Gastrocnemius medialis (tissue), 4 donors: ENCODE data around the gene KLHL35. TPM values are rescaled to one million over a fixed set of nuclear protein-coding genes. Genes with fewer than 3 reads are reported as not detected.

Source experiments
- ATAC-seq, 2 donors: fragments of 150-250 bp; one replicate each; pipeline ENCODE4 v1.9.1; 2016
- DNase-seq, 2 donors: peaks; one replicate each; pipeline ENCODE4 v3.0.0-alpha.2; 2019
- H3K27ac ChIP-seq, 4 donors: fragments of 200-600 bp; sonication (generic); 1 replicate in 1 of 4; 2 replicates in 3 of 4; pipeline ENCODE4 v1.5.1; 2016 to 2018; ENCODE audit warnings: mild to moderate bottlenecking in 2 of 4, moderate library complexity in 1 of 4
- H3K27me3 ChIP-seq, 3 donors: fragments of 200-600 bp; sonication (generic) in 2 of 3; 1 replicate in 1 of 3; 2 replicates in 2 of 3; pipeline versions ENCODE4 v1.5.1 to v1.6.0; 2016 to 2019; ENCODE audit warnings: mild to moderate bottlenecking in 1 of 3, moderate library complexity in 1 of 3
- H3K36me3 ChIP-seq, 2 donors: fragments of 200-600 bp; sonication (generic) in 1 of 2; one replicate each; pipeline ENCODE4 v1.5.1; 2017 to 2018
- H3K4me1 ChIP-seq, 2 donors: fragments of 200-600 bp; sonication (generic) in 1 of 2; one replicate each; pipeline ENCODE4 v1.5.1; 2016 to 2017; ENCODE audit warnings: mild to moderate bottlenecking in 2 of 2
- H3K4me3 ChIP-seq, 4 donors: fragments of 200-600 bp; sonication (generic) in 3 of 4; 1 replicate in 1 of 4; 2 replicates in 3 of 4; pipeline ENCODE4 v1.5.1; 2016 to 2019; ENCODE audit warnings: mild to moderate bottlenecking in 2 of 4
- H3K9me3 ChIP-seq, 3 donors: fragments of 200-600 bp; sonication (generic) in 2 of 3; 1 replicate in 1 of 3; 2 replicates in 2 of 3; pipeline ENCODE4 v1.5.1; 2016 to 2019
- POLR2A ChIP-seq, 2 donors: fragments of 450-650 bp; IDR thresholded peaks; one replicate each; pipeline ENCODE4 v1.6.1; 2017; ENCODE audit warnings: antibody characterized with exemption in 2 of 2, mild to moderate bottlenecking in 2 of 2, moderate library complexity in 2 of 2
- in situ Hi-C, 4 donors: fragments of 200-750 bp; cut with MboI; loops; one replicate each; pipeline versions ENCODE4 v1.15.0 to v1.8.0; 2017; ENCODE audit warnings: low sequenced_read_pairs in 4 of 4
- intact Hi-C: fragments of 100-400 bp; cut with DNase I; formaldehyde crosslinking; loops from one replicate; pipeline ENCODE4 v1.15.1; 2023; ENCODE audit warnings: low total_unique reads
- total RNA-seq, 4 donors: library from RNA; depleted of rRNA; stranded (reverse); fragments of >200 nt; gene quantifications; one replicate each; pipeline versions ENCODE4 v1.1.0 to v1.2.3, GENCODE V29; 2016
- TF ChIP-seq, protein P1 (sequence below), 5 experiments: fragments of 450-650 bp in 3 of 5; fragments of 200-600 bp in 2 of 5; sonication (generic) in 2 of 5; IDR thresholded peaks in 4 of 5; conservative IDR thresholded peaks in 1 of 5; 1 replicate in 4 of 5; 2 replicates in 1 of 5; pipeline ENCODE4 v1.5.1; 2016 to 2019; ENCODE audit warnings: antibody characterized with exemption in 5 of 5, mild to moderate bottlenecking in 3 of 5, moderate library complexity in 3 of 5

Gene KLHL35
- total RNA-seq, 4 donors from 2014 or later = 0.53 to 1.8 (median 1.0) TPM; not detected in 1

DNA sequence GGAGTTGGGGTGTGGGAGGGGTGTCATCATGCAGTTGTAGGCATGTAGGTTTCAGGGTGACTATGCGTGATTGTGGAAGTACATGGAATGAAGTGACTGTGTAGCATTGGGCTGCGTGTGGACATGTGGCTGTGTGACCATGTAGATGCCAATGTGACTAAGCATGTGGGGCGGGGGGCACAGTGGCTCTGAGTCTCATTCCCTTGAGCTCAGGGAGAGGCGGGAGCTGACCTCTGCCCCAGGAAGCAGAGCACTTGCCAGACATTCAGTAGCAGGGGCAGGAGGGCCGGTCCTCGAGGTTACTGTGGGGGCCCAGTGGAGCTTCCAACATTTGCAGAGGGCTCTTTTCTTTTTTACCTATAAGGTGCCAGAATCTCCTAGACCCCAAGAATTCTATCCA, 440 bp upstream of the KLHL35 start:
- DNase-seq (no peak), ATAC-seq (no peak)
- intact Hi-C loops = no loop called here
- Histone ChIP-seq H3K27ac (no peak overlapping the region), H3K9me3 (no peaks in the 10 kb centered on the region), H3K4me1 (peaks cover 0 to 5% of the 10 kb centered on the region in 2 donors), H3K4me3 (no peak overlapping the region), H3K36me3 (no peaks in the 10 kb centered on the region), H3K27me3 (peaks cover 40 to 45% (median 40%) of the 10 kb centered on the region in 3 donors)
- in situ Hi-C loops = no loop called here
- TF ChIP-seq, protein P1, sequence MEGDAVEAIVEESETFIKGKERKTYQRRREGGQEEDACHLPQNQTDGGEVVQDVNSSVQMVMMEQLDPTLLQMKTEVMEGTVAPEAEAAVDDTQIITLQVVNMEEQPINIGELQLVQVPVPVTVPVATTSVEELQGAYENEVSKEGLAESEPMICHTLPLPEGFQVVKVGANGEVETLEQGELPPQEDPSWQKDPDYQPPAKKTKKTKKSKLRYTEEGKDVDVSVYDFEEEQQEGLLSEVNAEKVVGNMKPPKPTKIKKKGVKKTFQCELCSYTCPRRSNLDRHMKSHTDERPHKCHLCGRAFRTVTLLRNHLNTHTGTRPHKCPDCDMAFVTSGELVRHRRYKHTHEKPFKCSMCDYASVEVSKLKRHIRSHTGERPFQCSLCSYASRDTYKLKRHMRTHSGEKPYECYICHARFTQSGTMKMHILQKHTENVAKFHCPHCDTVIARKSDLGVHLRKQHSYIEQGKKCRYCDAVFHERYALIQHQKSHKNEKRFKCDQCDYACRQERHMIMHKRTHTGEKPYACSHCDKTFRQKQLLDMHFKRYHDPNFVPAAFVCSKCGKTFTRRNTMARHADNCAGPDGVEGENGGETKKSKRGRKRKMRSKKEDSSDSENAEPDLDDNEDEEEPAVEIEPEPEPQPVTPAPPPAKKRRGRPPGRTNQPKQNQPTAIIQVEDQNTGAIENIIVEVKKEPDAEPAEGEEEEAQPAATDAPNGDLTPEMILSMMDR (IDR thresholded peaks at IDR 0.05 in 4 of 5, conservative IDR thresholded peaks at IDR 0.05 in 1 of 5) = no peak
- TF ChIP-seq POLR2A (IDR thresholded peaks at IDR 0.05) = no peak

GRCh38 chr11:75431533-75432525, 1.2 kb downstream of the KLHL35 start:
- H3K27ac ChIP-seq = no peak overlapping the region
- H3K9me3 ChIP-seq = no peaks in the 10 kb centered on the region
- intact Hi-C loops = no loop called here
- H3K36me3 ChIP-seq = no peaks in the 10 kb centered on the region
- no peak for DNase-seq
- ATAC-seq = no peak
- H3K4me3 ChIP-seq = no peak overlapping the region
- peaks cover 5 to 7% of the 10 kb centered on the region in 2 donors for H3K4me1 ChIP-seq
- TF ChIP-seq, protein P1 (IDR thresholded peaks at IDR 0.05 in 4 of 5, conservative IDR thresholded peaks at IDR 0.05 in 1 of 5) = no peak
- no peak for TF ChIP-seq POLR2A (IDR thresholded peaks at IDR 0.05)
- in situ Hi-C loops = no loop called here
- peaks cover 40 to 49% (median 40%) of the 10 kb centered on the region in 3 donors for H3K27me3 ChIP-seq

DNA sequence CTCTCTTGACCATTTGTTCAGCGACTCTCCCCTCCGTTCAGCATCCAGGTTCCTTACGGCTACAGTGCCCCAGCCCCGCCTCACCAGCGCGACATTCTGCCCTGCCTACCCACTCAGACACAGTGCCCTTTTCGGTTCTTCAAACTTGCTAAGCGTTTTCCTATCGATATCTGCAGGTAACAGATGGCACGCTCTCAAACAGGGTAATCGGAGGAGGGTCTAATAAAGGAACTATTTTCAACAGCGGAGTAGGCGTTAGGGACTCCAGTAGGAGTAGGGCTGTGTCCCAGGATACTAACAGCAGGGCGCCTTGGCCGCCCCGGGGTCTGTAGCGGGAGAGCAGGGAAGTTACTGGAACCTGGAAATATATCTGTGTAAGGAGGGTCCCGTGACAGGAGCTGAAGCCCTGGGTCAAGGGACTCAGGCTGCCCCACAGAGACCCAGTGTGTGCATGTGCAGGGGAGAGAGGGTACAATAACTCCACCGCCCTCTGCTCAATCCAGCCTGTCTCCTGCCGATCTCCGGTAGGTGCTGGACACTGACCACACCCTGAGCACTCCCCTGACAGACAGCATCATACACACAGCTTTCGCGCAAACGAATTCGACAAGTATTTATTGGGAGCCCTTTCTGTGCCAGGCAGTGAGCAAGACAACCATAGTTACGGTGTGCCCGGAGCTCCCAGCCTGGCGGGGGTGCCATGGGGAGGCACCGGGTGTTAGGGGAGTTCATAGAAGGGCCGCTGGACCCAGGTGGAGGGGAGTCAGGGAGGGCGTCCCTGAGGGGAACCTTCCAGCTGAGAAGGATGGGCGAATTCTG, 2.1 kb downstream of the KLHL35 start:
- no peak for TF ChIP-seq POLR2A (IDR thresholded peaks at IDR 0.05)
- TF ChIP-seq, protein P1 (IDR thresholded peaks at IDR 0.05 in 4 of 5, conservative IDR thresholded peaks at IDR 0.05 in 1 of 5) = no peak
- DNase-seq = no peak
- Histone ChIP-seq H3K27me3 (peaks cover 40 to 49% (median 40%) of the 10 kb centered on the region in 3 donors), H3K9me3 (no peaks in the 10 kb centered on the region), H3K36me3 (no peaks in the 10 kb centered on the region), H3K4me3 (peak overlapping the region in 3 of 4 donors; percentile 28 to 53 (median 48)), H3K4me1 (peaks cover 5 to 7% of the 10 kb centered on the region in 2 donors), H3K27ac (no peak overlapping the region)
- in situ Hi-C loops = no loop called here
- ATAC-seq = no peak
- intact Hi-C loops = no loop called here

DNA sequence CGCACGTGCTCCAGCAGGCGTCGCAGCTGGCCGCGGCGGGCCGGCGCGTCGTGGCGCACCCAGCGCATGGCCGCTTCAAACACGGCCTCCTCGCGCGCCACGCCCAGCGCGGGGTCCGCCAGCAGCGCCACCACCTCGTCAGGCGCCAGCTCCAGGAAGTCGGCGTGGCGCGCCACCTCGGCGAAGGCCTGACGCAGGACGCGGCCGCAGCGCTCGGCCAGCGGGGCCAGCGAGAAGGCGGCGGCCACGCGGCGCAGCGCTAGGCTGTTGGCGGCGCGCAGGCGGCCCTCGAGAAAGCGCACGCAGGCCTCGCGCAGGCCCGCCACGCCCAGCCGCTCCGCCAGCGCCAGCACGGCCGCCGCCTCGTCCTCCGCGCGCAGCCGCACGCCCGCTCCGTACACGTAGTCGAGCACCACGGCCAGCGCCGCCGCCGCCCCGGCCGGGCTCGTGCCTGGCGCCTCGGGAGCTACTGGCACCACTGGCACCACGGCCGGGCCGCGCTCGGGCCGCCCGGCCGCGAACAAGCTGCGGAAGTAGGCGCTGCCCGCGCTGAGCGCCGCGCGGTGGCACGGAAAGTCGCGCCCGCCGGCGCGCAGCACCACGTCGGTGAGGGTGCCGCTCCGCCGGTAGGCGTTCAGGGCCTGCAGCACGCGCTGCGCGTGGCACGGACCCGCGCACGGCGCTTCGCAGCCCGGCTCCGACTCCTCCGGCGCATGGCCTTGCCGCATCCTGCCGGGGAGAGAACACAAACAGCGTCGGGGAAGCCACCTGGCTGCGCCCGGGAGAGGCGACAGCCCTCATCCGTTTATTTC, 2.9 kb downstream of the KLHL35 start:
- in situ Hi-C loops = no loop called here
- TF ChIP-seq POLR2A (IDR thresholded peaks at IDR 0.05) = no peak
- TF ChIP-seq, protein P1 (IDR thresholded peaks at IDR 0.05 in 4 of 5, conservative IDR thresholded peaks at IDR 0.05 in 1 of 5) = no peak
- Histone ChIP-seq H3K4me1 (peaks cover 5 to 7% of the 10 kb centered on the region in 2 donors), H3K9me3 (no peaks in the 10 kb centered on the region), H3K27me3 (peaks cover 40 to 49% (median 40%) of the 10 kb centered on the region in 3 donors), H3K27ac (no peak overlapping the region), H3K4me3 (peak overlapping the region in 3 of 4 donors; percentile 28 to 53 (median 48)), H3K36me3 (no peaks in the 10 kb centered on the region)
- peak in 1 of 2 donors; percentile 36 for DNase-seq
- intact Hi-C loops = no loop called here
- peak; percentile 15 to 30 for ATAC-seq
